Gastroesophageal sphincter (tissue), 3 donors: ENCODE data around the gene SGIP1.

Source experiments
- CTCF ChIP-seq, 4 experiments: fragments of 200-600 bp in 2 of 4; fragments of 450-650 bp in 2 of 4; sonication (generic) in 1 of 4; IDR thresholded peaks; one replicate each; pipeline ENCODE4 v1.5.1; 2017 to 2019; ENCODE audit warnings: antibody characterized with exemption in 4 of 4, mild to moderate bottlenecking in 2 of 4, moderate library complexity in 2 of 4
- EP300 ChIP-seq: sonication (generic); formaldehyde crosslinking; IDR thresholded peaks from one replicate; pipeline ENCODE4 v1.6.1; 2017; ENCODE audit warnings: antibody characterized with exemption, mild to moderate bottlenecking
- POLR2A ChIP-seq, 2 donors: fragments of 450-650 bp; IDR thresholded peaks; one replicate each; pipeline ENCODE4 v1.6.1; 2017; ENCODE audit warnings: antibody characterized with exemption in 2 of 2, mild to moderate bottlenecking in 2 of 2, moderate library complexity in 1 of 2
- POLR2AphosphoS5 ChIP-seq: sonication (generic); formaldehyde crosslinking; IDR thresholded peaks from one replicate; pipeline ENCODE4 v1.6.1; 2017; ENCODE audit warnings: antibody characterized with exemption

GRCh38 chr1:66562561-66562960 is 28.6 kb downstream of the SGIP1 start:
- no peak for TF ChIP-seq EP300
- TF ChIP-seq POLR2A (IDR thresholded peaks at IDR 0.05) = no peak
- TF ChIP-seq CTCF (IDR thresholded peaks at IDR 0.05) = no peak
- TF ChIP-seq POLR2AphosphoS5 = no peak
